Measurements from ENCODE around the gene ECT2L. TPM values are rescaled to one million over a fixed set of nuclear protein-coding genes. Genes with fewer than 3 reads are reported as not detected.

ECT2L gene
- polyA plus RNA-seq, 3 donors = not detected

DNA sequence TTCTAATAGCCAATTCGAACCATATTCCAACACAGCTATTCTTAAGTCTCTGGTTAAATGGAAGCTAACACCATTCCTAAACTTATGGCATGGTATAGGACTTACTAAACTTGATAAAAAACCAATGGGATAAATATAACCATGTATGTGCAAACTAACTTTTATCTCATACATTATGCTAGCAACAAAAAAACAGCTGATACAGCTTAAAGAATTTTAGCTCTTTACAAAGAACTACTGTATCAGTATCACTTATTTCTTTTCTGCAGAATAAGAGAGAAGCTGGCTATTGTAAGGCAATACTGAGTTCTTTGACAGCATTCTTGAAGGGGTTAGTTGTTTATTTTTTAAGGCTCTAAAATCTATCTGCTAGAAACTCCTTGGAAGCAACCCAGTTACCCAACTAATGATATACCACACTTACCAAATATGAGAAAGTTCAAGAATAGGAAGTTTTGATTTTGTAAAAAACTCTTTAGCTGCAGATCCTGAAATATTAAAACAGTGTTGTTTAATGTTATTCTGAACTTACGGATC lies 147.3 kb downstream of the ECT2L start:
- Histone ChIP-seq H3K36me3 (replicated peaks in 1 of 2; ENCODE audit: control insufficient read depth in 1 of 2, insufficient read depth in 2 of 2, low read length in 2 of 2) (peaks cover 52 to 76% of the 10 kb centered on the region in 2 donors), H3K4me2 (replicated peaks; ENCODE audit: extremely low read depth, low read length, poor library complexity, severe bottlenecking) (no peak overlapping the region), H3K4me3 (replicated peaks in 1 of 3; ENCODE audit: low read depth in 2 of 3, low read length in 3 of 3) (no peak overlapping the region), H3K27ac (ENCODE audit: low read depth in 1 of 2, low read length in 2 of 2) (no peak overlapping the region), H3K79me2 (ENCODE audit: insufficient read depth, low read length) (peaks cover 10% of the 10 kb centered on the region), H4K20me1 (ENCODE audit: insufficient read depth, low read length) (peaks cover 10% of the 10 kb centered on the region), H3K27me3 (ENCODE audit: control insufficient read depth in 2 of 2, insufficient read depth in 2 of 2, low read length in 2 of 2) (no peaks in the 10 kb centered on the region), H2AFZ (ENCODE audit: insufficient read depth, low read depth, low read length, poor library complexity, severe bottlenecking) (no peak overlapping the region), H3K4me1 (ENCODE audit: control insufficient read depth in 1 of 2, insufficient read depth in 2 of 2, low read length in 2 of 2) (no peaks in the 10 kb centered on the region), H3K9ac (ENCODE audit: insufficient read depth, low read length, poor library complexity, severe bottlenecking) (no peak overlapping the region), H3K9me3 (replicated peaks in 1 of 2; ENCODE audit: control insufficient read depth in 1 of 2, insufficient read depth in 1 of 2, low read length in 2 of 2) (no peaks in the 10 kb centered on the region)
- Mint-ChIP-seq H3K36me3 (peaks cover 50 to 73% of the 10 kb centered on the region in 2 donors), H3K27me3 (ENCODE audit: low read depth in 3 of 3) (no peaks in the 10 kb centered on the region), H3K4me3 (no peak overlapping the region), H3K9me3 (peaks cover 0 to 3% (median 0%) of the 10 kb centered on the region in 7 donors), H3K4me1 (peaks cover 5% of the 10 kb centered on the region), H3K27ac (no peak overlapping the region)
- intact Hi-C loops (cut with micrococcal nuclease) = no loop called here
- WGBS (ENCODE audit: insufficient coverage) = no CpG with 5 or more reads among the region's 2 CpGs
- no peak for DNase-seq
- TF ChIP-seq, protein P1, sequence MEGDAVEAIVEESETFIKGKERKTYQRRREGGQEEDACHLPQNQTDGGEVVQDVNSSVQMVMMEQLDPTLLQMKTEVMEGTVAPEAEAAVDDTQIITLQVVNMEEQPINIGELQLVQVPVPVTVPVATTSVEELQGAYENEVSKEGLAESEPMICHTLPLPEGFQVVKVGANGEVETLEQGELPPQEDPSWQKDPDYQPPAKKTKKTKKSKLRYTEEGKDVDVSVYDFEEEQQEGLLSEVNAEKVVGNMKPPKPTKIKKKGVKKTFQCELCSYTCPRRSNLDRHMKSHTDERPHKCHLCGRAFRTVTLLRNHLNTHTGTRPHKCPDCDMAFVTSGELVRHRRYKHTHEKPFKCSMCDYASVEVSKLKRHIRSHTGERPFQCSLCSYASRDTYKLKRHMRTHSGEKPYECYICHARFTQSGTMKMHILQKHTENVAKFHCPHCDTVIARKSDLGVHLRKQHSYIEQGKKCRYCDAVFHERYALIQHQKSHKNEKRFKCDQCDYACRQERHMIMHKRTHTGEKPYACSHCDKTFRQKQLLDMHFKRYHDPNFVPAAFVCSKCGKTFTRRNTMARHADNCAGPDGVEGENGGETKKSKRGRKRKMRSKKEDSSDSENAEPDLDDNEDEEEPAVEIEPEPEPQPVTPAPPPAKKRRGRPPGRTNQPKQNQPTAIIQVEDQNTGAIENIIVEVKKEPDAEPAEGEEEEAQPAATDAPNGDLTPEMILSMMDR (IDR thresholded peaks at IDR 0.05) = no peak

- H3K4me3 Mint-ChIP-seq = no peak overlapping the region
- no peak overlapping the region for H3K27ac ChIP-seq (ENCODE audit: low read depth in 1 of 2, low read length in 2 of 2)
- H3K36me3 Mint-ChIP-seq = peaks cover 44 to 64% of the 10 kb centered on the region in 2 donors
- H3K4me3 ChIP-seq (replicated peaks in 1 of 3; ENCODE audit: low read depth in 2 of 3, low read length in 3 of 3) = no peak overlapping the region
- H3K27me3 Mint-ChIP-seq (ENCODE audit: low read depth in 3 of 3) = no peaks in the 10 kb centered on the region
- 100% methylated on average over 1 of the region's 1 CpG for WGBS (ENCODE audit: insufficient coverage)
- no peak overlapping the region for H3K4me2 ChIP-seq (replicated peaks; ENCODE audit: extremely low read depth, low read length, poor library complexity, severe bottlenecking)
- H3K9me3 Mint-ChIP-seq = peaks cover 0 to 1% (median 0%) of the 10 kb centered on the region in 7 donors
- no peak overlapping the region for H3K9ac ChIP-seq (ENCODE audit: insufficient read depth, low read length, poor library complexity, severe bottlenecking)
- H3K27me3 ChIP-seq (ENCODE audit: control insufficient read depth in 2 of 2, insufficient read depth in 2 of 2, low read length in 2 of 2) = no peaks in the 10 kb centered on the region
- intact Hi-C loops (cut with micrococcal nuclease) = no loop called here
- peaks cover 22% of the 10 kb centered on the region for H4K20me1 ChIP-seq (ENCODE audit: insufficient read depth, low read length)
- H3K4me1 Mint-ChIP-seq = peaks cover 7% of the 10 kb centered on the region
- no peaks in the 10 kb centered on the region for H3K4me1 ChIP-seq (ENCODE audit: control insufficient read depth in 1 of 2, insufficient read depth in 2 of 2, low read length in 2 of 2)
- H3K27ac Mint-ChIP-seq = no peak overlapping the region
- H3K79me2 ChIP-seq (ENCODE audit: insufficient read depth, low read length) = peaks cover 22% of the 10 kb centered on the region
- peaks cover 49 to 64% of the 10 kb centered on the region in 2 donors for H3K36me3 ChIP-seq (replicated peaks in 1 of 2; ENCODE audit: control insufficient read depth in 1 of 2, insufficient read depth in 2 of 2, low read length in 2 of 2)
- no peak overlapping the region for H2AFZ ChIP-seq (ENCODE audit: insufficient read depth, low read depth, low read length, poor library complexity, severe bottlenecking)
- no peaks in the 10 kb centered on the region for H3K9me3 ChIP-seq (replicated peaks in 1 of 2; ENCODE audit: control insufficient read depth in 1 of 2, insufficient read depth in 1 of 2, low read length in 2 of 2)
- peak in 1 of 3 donors; percentile 5 for DNase-seq
- TF ChIP-seq, protein P1 (IDR thresholded peaks at IDR 0.05) = no peak
These were observed 148.5 kb downstream of the ECT2L start for GRCh38 chr6:138944412-138944811.
